Neural crest cell (in vitro differentiated cells): ENCODE data around the gene FMO3. TPM values are rescaled to one million over a fixed set of nuclear protein-coding genes. Genes with fewer than 3 reads are reported as not detected.

ENCODE experiments used
- DNase-seq: peaks from one replicate; pipeline ENCODE4 v3.0.0; 2021; ENCODE audit warnings: low read depth, mixed read lengths, low spot score
- H3K27ac Mint-ChIP-seq: one replicate; pipeline ENCODE4 v1.8.0; 2021; ENCODE audit warnings: mild to moderate bottlenecking, mixed read lengths; ENCODE audit not compliant: unreplicated experiment
- H3K27me3 Mint-ChIP-seq: 2 replicates; pipeline ENCODE4 v1.8.0; 2021; ENCODE audit warnings: low read depth, mild to moderate bottlenecking, mixed read lengths
- H3K36me3 Mint-ChIP-seq: 2 replicates; pipeline ENCODE4 v1.8.0; 2021; ENCODE audit warnings: low read depth, mild to moderate bottlenecking, mixed read lengths
- H3K4me1 Mint-ChIP-seq: 2 replicates; pipeline ENCODE4 v1.8.0; 2021; ENCODE audit warnings: mixed read lengths
- H3K4me3 Mint-ChIP-seq: one replicate; pipeline ENCODE4 v1.8.0; 2021; ENCODE audit warnings: mild to moderate bottlenecking, mixed read lengths
- H3K9me3 Mint-ChIP-seq: 2 replicates; pipeline ENCODE4 v1.8.0; 2021; ENCODE audit warnings: mixed read lengths
- total RNA-seq: library from RNA; stranded (reverse); gene quantifications from 2 replicates; pipeline ENCODE4 v1.2.1, GENCODE V29; 2021
- TF ChIP-seq, protein P1 (sequence below): fragments of 200-600 bp; sonication (generic); conservative IDR thresholded peaks from 2 replicates; pipeline ENCODE4 v1.5.0; 2021; ENCODE audit warnings: antibody characterized with exemption, mild to moderate bottlenecking

The FMO3 gene
- total RNA-seq, 1 donor from 2014 or later: not detected

DNA sequence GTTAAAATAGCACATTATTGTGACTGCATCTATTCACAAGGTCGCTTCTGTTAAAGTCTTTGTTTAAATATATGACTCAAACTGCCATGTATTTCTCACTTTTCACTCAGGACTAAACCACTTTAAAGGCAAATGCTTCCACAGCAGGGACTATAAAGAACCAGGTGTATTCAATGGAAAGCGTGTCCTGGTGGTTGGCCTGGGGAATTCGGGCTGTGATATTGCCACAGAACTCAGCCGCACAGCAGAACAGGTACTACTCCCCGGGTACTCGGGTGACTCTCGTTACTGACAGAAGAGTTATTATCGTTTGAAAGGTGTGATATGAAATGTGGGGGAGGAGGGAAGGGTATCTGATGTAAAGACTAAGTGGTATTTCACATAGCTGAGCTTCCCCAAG, 17.3 kb downstream of the FMO3 start:
- Mint-ChIP-seq H3K4me3 (no peak overlapping the region), H3K36me3 (no peaks in the 10 kb centered on the region), H3K4me1 (no peaks in the 10 kb centered on the region), H3K27me3 (no peaks in the 10 kb centered on the region), H3K27ac (no peak overlapping the region), H3K9me3 (no peaks in the 10 kb centered on the region)
- no peak for DNase-seq
- TF ChIP-seq, protein P1, sequence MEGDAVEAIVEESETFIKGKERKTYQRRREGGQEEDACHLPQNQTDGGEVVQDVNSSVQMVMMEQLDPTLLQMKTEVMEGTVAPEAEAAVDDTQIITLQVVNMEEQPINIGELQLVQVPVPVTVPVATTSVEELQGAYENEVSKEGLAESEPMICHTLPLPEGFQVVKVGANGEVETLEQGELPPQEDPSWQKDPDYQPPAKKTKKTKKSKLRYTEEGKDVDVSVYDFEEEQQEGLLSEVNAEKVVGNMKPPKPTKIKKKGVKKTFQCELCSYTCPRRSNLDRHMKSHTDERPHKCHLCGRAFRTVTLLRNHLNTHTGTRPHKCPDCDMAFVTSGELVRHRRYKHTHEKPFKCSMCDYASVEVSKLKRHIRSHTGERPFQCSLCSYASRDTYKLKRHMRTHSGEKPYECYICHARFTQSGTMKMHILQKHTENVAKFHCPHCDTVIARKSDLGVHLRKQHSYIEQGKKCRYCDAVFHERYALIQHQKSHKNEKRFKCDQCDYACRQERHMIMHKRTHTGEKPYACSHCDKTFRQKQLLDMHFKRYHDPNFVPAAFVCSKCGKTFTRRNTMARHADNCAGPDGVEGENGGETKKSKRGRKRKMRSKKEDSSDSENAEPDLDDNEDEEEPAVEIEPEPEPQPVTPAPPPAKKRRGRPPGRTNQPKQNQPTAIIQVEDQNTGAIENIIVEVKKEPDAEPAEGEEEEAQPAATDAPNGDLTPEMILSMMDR: no peak

DNA sequence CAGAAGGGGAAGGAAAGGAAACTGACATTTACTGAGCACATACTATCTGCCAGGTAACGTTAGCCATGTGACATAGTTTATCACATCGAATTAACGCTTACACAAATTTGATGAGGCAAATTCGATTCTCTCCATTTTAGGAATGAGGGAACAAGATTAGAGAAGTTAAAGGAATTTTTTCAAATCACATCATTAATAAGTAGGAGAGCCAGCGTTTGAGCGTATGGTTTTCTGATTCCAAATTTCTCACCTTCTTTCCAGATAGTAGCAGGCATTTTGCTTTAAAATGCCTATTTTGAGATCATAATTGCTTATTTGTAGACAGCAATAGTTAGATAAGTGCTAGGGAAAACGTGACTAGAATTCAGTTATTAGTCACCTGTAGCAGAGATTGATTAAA, 19.3 kb downstream of the FMO3 start:
- no peaks in the 10 kb centered on the region for H3K36me3 Mint-ChIP-seq
- H3K27ac Mint-ChIP-seq: no peak overlapping the region
- no peaks in the 10 kb centered on the region for H3K9me3 Mint-ChIP-seq
- no peaks in the 10 kb centered on the region for H3K4me1 Mint-ChIP-seq
- TF ChIP-seq, protein P1: no peak
- no peak overlapping the region for H3K4me3 Mint-ChIP-seq
- DNase-seq: no peak
- H3K27me3 Mint-ChIP-seq: no peaks in the 10 kb centered on the region

DNA sequence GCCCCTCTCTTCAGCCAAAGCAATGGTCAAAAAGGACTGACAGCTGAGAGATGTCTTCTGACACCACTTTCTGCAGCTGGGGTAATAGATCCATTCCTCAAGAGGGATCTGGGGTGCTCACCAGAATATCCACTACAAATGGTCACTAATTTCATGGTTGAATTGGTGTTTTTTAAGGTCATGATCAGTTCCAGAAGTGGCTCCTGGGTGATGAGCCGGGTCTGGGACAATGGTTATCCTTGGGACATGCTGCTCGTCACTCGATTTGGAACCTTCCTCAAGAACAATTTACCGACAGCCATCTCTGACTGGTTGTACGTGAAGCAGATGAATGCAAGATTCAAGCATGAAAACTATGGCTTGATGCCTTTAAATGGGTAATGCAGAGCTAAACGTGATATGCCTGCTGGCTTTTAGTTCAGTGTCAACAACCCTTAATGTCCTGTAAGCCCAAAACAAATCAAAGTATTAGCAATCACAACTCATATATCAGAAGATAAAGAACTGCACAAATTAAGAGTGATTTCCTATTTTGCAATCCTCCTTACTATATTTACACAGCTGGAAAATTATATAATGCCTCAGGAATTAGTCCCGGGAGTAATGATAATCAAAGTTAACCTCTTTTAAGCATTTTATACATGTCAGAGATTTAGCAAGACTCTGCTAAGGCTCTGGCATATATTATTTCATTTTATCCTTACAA, 20.1 kb downstream of the FMO3 start:
- DNase-seq: no peak
- Mint-ChIP-seq H3K27ac (no peak overlapping the region), H3K4me3 (no peak overlapping the region), H3K27me3 (no peaks in the 10 kb centered on the region), H3K9me3 (no peaks in the 10 kb centered on the region), H3K36me3 (no peaks in the 10 kb centered on the region), H3K4me1 (no peaks in the 10 kb centered on the region)
- TF ChIP-seq, protein P1: no peak

DNA sequence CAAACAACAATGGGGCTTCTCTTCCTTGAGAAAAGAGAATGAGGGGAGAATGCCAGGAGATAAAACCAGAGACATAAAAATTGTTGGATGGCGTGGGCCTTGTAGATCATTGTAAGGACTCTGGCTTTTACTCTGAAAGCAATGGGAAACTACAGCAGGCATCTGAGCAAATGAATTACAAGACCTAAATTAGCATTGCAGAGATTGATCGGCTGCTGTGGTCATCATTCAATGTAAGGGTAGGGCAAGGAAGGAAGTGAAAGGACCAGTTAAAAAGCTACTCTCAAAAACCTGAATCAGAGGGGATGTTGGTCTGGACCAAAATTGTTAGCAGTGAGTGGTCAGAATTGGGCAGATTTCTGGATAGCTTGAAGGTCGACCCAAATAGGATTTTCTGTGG, 21.4 kb downstream of the FMO3 start:
- TF ChIP-seq, protein P1: no peak
- no peak for DNase-seq
- H3K27me3 Mint-ChIP-seq: peaks cover 2% of the 10 kb centered on the region
- H3K4me3 Mint-ChIP-seq: no peak overlapping the region
- H3K4me1 Mint-ChIP-seq: no peaks in the 10 kb centered on the region
- no peak overlapping the region for H3K27ac Mint-ChIP-seq
- no peaks in the 10 kb centered on the region for H3K36me3 Mint-ChIP-seq
- H3K9me3 Mint-ChIP-seq: no peaks in the 10 kb centered on the region

DNA sequence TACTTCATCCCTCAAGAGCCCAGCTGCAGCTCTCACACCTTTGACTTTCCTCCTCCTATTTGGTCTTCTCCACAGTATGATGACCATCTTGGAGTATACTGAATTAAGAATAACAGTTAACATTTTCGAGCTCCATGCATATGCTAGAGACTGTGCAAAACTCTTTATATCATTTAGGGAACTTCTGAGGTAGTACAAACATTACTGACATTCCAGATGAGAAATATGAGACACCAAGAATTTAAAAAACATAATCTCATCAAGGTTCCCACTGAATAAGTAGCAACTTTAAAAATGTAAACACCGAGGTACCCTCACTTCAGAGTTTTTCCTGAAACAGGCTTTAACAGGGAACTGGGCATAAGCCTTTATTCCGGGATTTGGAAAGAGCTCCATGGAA, 22.7 kb downstream of the FMO3 start:
- peaks cover 2% of the 10 kb centered on the region for H3K27me3 Mint-ChIP-seq
- H3K27ac Mint-ChIP-seq: no peak overlapping the region
- no peaks in the 10 kb centered on the region for H3K4me1 Mint-ChIP-seq
- no peaks in the 10 kb centered on the region for H3K36me3 Mint-ChIP-seq
- no peak overlapping the region for H3K4me3 Mint-ChIP-seq
- H3K9me3 Mint-ChIP-seq: no peaks in the 10 kb centered on the region
- TF ChIP-seq, protein P1: no peak
- no peak for DNase-seq
